Epithelial cell of proximal tubule (primary cell): ENCODE results near the gene RPP21. TPM values are rescaled to one million over a fixed set of nuclear protein-coding genes. Genes with fewer than 3 reads are reported as not detected.

Experiments
- DNase-seq: peaks from one replicate; pipeline ENCODE4 v3.0.0-alpha.2; 2011; ENCODE audit warnings: low read depth
- H3K4me3 ChIP-seq: 2 replicates; pipeline ENCODE4 v1.5.1; 2011; ENCODE audit warnings: low read depth, mild to moderate bottlenecking, low read length
- total RNA-seq: library from RNA; depleted of rRNA; stranded (reverse); fragments of >200 nt; gene quantifications from 2 replicates; pipeline ENCODE4 v1.2.3, GENCODE V29; 2015
- TF ChIP-seq, protein P1 (sequence below): conservative IDR thresholded peaks from 2 replicates; pipeline ENCODE4 v1.5.1; 2012; ENCODE audit warnings: low read depth, mild to moderate bottlenecking, low read length

The RPP21 gene
- total RNA-seq: 85.1 and 99.0 TPM in 2 replicates

- no peak for DNase-seq
- H3K4me3 ChIP-seq: peak within 1 kb of the TSS; percentile 91
- TF ChIP-seq, protein P1, sequence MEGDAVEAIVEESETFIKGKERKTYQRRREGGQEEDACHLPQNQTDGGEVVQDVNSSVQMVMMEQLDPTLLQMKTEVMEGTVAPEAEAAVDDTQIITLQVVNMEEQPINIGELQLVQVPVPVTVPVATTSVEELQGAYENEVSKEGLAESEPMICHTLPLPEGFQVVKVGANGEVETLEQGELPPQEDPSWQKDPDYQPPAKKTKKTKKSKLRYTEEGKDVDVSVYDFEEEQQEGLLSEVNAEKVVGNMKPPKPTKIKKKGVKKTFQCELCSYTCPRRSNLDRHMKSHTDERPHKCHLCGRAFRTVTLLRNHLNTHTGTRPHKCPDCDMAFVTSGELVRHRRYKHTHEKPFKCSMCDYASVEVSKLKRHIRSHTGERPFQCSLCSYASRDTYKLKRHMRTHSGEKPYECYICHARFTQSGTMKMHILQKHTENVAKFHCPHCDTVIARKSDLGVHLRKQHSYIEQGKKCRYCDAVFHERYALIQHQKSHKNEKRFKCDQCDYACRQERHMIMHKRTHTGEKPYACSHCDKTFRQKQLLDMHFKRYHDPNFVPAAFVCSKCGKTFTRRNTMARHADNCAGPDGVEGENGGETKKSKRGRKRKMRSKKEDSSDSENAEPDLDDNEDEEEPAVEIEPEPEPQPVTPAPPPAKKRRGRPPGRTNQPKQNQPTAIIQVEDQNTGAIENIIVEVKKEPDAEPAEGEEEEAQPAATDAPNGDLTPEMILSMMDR: no peak
Measured at GRCh38 chr6:30344868-30345671, at the start of gene RPP21. TSS of gene RPP21 (plus strand) at chr6:30345156. CDS start at chr6:30345172, 16 bp downstream.

- DNase-seq: no peak
- TF ChIP-seq, protein P1: no peak
- H3K4me3 ChIP-seq: no peak overlapping the region
Measured at GRCh38 chr6:30295837-30296236, 49.1 kb upstream of the RPP21 start.

GRCh38 chr6:30304002-30304401 lies 41.0 kb upstream of the RPP21 start:
- TF ChIP-seq, protein P1: no peak
- H3K4me3 ChIP-seq: no peak overlapping the region
- DNase-seq: no peak

GRCh38 chr6:30311101-30311500 lies 33.9 kb upstream of the RPP21 start:
- TF ChIP-seq, protein P1: no peak

DNA sequence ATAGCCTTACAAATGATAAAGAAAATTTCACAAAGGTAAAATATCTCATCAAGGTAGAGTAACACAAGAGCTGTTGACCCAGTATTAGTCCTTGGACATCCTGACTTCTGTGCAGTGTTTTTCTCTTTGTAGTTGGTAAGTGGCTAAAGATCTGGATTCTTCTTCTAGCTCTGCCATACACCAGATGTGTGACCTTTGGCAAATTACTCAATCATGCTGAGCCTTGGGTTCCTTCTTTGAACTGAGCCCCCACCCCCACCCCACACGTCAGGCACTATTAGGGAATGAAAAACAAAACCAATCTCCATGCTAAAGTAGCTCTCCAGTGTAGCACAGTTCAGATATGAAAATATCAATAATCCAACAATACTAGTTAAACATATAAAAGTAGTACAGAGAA lies 33.3 kb upstream of the RPP21 start:
- TF ChIP-seq, protein P1: no peak
- H3K4me3 ChIP-seq: no peak overlapping the region
- no peak for DNase-seq

More at GRCh38 chr6:30311101-30311500, 33.9 kb upstream of the RPP21 start:
- DNase-seq: no peak
- no peak overlapping the region for H3K4me3 ChIP-seq

DNA sequence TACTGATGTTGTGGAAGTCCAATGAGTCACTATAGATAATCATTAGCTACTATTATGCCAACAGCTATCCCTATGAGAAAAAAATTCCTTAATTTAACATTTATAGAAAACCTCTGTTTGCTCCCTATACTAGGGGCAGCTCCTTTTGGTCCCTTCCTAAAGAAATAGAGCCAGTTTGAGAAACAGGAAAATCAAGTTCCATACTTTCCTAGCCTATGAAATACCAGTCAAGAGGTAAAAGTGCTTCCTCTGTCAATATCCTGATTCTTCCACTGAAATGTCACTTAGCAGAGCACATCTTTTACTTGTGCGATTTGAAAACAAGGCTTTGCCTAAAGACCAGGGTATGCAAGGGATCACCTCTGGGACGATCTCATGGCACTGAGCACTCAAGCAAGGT lies 32.7 kb upstream of the RPP21 start:
- no peak overlapping the region for H3K4me3 ChIP-seq
- TF ChIP-seq, protein P1: no peak
- DNase-seq: no peak
